WTC11 (cell line): ENCODE measurements around the gene AP5M1. TPM values are rescaled to one million over a fixed set of nuclear protein-coding genes. Genes with fewer than 3 reads are reported as not detected.
A peak's percentile ranks its signal among the peaks of the same experiment; 100 is the strongest.

Experiments
- ATAC-seq: fragments of 200-7000 bp; cut with Tn5 transposase; 2 replicates; pipeline ENCODE4 v1.10.0; 2021; ENCODE audit warnings: mild to moderate bottlenecking, moderate library complexity
- CTCF ChIA-PET: fragments of 300-600 bp; sonication (Branson Sonifier 250); formaldehyde crosslinking; loops from one replicate; lab custom pipeline; 2021; ENCODE audit warnings: antibody characterized with exemption; lab: Charles Lee
- POLR2A ChIA-PET: fragments of 350-600 bp; sonication (Branson Sonifier 250); formaldehyde crosslinking; loops from one replicate; lab custom pipeline; 2021; ENCODE audit warnings: antibody characterized with exemption; lab: Charles Lee
- DNase-seq: peaks from one replicate; pipeline ENCODE4 v3.0.0; 2021; ENCODE audit warnings: low spot score
- H3K27ac Mint-ChIP-seq: 2 replicates; pipeline ENCODE4 v1.8.0; 2021; ENCODE audit warnings: mixed read lengths
- H3K27me3 Mint-ChIP-seq: 2 replicates; pipeline ENCODE4 v1.8.0; 2021; ENCODE audit warnings: low read depth, mild to moderate bottlenecking, moderate library complexity, mixed read lengths
- H3K36me3 Mint-ChIP-seq: 2 replicates; pipeline ENCODE4 v1.8.0; 2021; ENCODE audit warnings: mixed read lengths
- H3K4me1 Mint-ChIP-seq: 2 replicates; pipeline ENCODE4 v1.8.0; 2022; ENCODE audit warnings: mixed read lengths
- H3K4me3 Mint-ChIP-seq: 2 replicates; pipeline ENCODE4 v1.8.0; 2021; ENCODE audit warnings: mild to moderate bottlenecking, moderate library complexity, mixed read lengths
- H3K9me3 Mint-ChIP-seq: 2 replicates; pipeline ENCODE4 v1.8.0; 2021; ENCODE audit warnings: mixed read lengths
- CREB1 ChIP-seq: sonication (generic); formaldehyde crosslinking; IDR thresholded peaks from 2 replicates; pipeline ENCODE4 v1.8.0; 2023; ENCODE audit warnings: mild to moderate bottlenecking, missing genetic modification reagents
- ESRRA ChIP-seq: sonication (generic); formaldehyde crosslinking; IDR thresholded peaks from 2 replicates; pipeline ENCODE4 v1.8.1; 2022; ENCODE audit warnings: mild to moderate bottlenecking, missing genetic modification reagents, borderline replicate concordance
- HMGA2 ChIP-seq: fragments of 250-450 bp; sonication (Bioruptor Pico); IDR thresholded peaks from 2 replicates; pipeline ENCODE4 v1.4.0; 2021; ENCODE audit warnings: mild to moderate bottlenecking, moderate library complexity
- IRF2 ChIP-seq: sonication (generic); formaldehyde crosslinking; IDR thresholded peaks from 2 replicates; pipeline ENCODE4 v1.8.0; 2022; ENCODE audit warnings: low read depth, missing genetic modification reagents, borderline replicate concordance
- MYBL2 ChIP-seq: sonication (generic); formaldehyde crosslinking; IDR thresholded peaks from 2 replicates; pipeline ENCODE4 v1.8.1; 2023; ENCODE audit warnings: mild to moderate bottlenecking, moderate library complexity, missing genetic modification reagents
- NFYB ChIP-seq: sonication (generic); formaldehyde crosslinking; conservative IDR thresholded peaks from 2 replicates; pipeline ENCODE4 v1.8.0; 2022; ENCODE audit warnings: low read depth, missing genetic modification reagents
- RELA ChIP-seq: sonication (generic); formaldehyde crosslinking; IDR thresholded peaks from 2 replicates; pipeline ENCODE4 v1.8.1; 2022; ENCODE audit warnings: missing genetic modification reagents, mild to moderate bottlenecking, borderline replicate concordance
- SOX15 ChIP-seq: fragments of 250-450 bp; sonication (Bioruptor Pico); IDR thresholded peaks from 2 replicates; pipeline ENCODE4 v1.9.0; 2021; ENCODE audit warnings: mild to moderate bottlenecking
- ZNF138 ChIP-seq: sonication (generic); formaldehyde crosslinking; conservative IDR thresholded peaks from 2 replicates; pipeline ENCODE4 v1.8.1; 2022; ENCODE audit warnings: mild to moderate bottlenecking, moderate library complexity, missing genetic modification reagents
- ZNF232 ChIP-seq: sonication (generic); formaldehyde crosslinking; IDR thresholded peaks from 2 replicates; pipeline ENCODE4 v1.8.0; 2022; ENCODE audit warnings: mild to moderate bottlenecking, missing genetic modification reagents
- ZNF396 ChIP-seq: fragments of 250-450 bp; sonication (Bioruptor Pico); IDR thresholded peaks from 2 replicates; pipeline ENCODE4 v1.8.0; 2021; ENCODE audit warnings: mild to moderate bottlenecking, moderate library complexity, borderline replicate concordance
- ZNF423 ChIP-seq: fragments of 250-450 bp; sonication (Bioruptor Pico); IDR thresholded peaks from 2 replicates; pipeline ENCODE4 v2.1.2; 2022; ENCODE audit warnings: mild to moderate bottlenecking, moderate library complexity
- ZNF671 ChIP-seq: fragments of 250-450 bp; sonication (Bioruptor Pico); IDR thresholded peaks from 2 replicates; pipeline ENCODE4 v1.8.0; 2021; ENCODE audit warnings: mild to moderate bottlenecking
- total RNA-seq: library from RNA; stranded (reverse); gene quantifications from 3 replicates; pipeline ENCODE4 v1.2.3, GENCODE V29; 2021
- TF ChIP-seq, protein P1 (sequence below): sonication (generic); formaldehyde crosslinking; IDR thresholded peaks from 2 replicates; pipeline ENCODE4 v1.8.0; 2022; ENCODE audit warnings: mild to moderate bottlenecking, missing genetic modification reagents
- TF ChIP-seq, protein P2 (sequence below): sonication (generic); formaldehyde crosslinking; IDR thresholded peaks from 2 replicates; pipeline ENCODE4 v1.8.0; 2023; ENCODE audit warnings: missing genetic modification reagents
- TF ChIP-seq, protein P3 (sequence below): sonication (generic); formaldehyde crosslinking; IDR thresholded peaks from 2 replicates; pipeline ENCODE4 v1.8.1; 2023; ENCODE audit warnings: mild to moderate bottlenecking, missing genetic modification reagents, moderate library complexity
- TF ChIP-seq, protein P4 (sequence below): fragments of 250-450 bp; sonication (Bioruptor Pico); IDR thresholded peaks from 2 replicates; pipeline ENCODE4 v1.9.0; 2021; ENCODE audit warnings: moderate library complexity, mild to moderate bottlenecking, inconsistent platforms, borderline replicate concordance
- TF ChIP-seq, protein P5 (sequence below): sonication (generic); formaldehyde crosslinking; IDR thresholded peaks from 2 replicates; pipeline ENCODE4 v1.8.1; 2022; ENCODE audit warnings: missing genetic modification reagents, borderline replicate concordance

The AP5M1 gene
- total RNA-seq, 1 experiment from 2014 or later: 48.5 TPM

GRCh38 chr14:57244106-57244505 lies 24.7 kb upstream of the AP5M1 start:
- H3K27ac Mint-ChIP-seq: no peak overlapping the region
- H3K4me1 Mint-ChIP-seq: no peaks in the 10 kb centered on the region
- POLR2A ChIA-PET: interaction anchor here (0.6 kb wide), 2 partner anchors 61 to 482 kb away, joined by 3 to 5 read pairs; no protein-coding TSS in a partner anchor
- H3K9me3 Mint-ChIP-seq: no peaks in the 10 kb centered on the region
- ATAC-seq (no peak), DNase-seq (no peak)
- H3K4me3 Mint-ChIP-seq: no peak overlapping the region
- H3K27me3 Mint-ChIP-seq: no peaks in the 10 kb centered on the region
- H3K36me3 Mint-ChIP-seq: peaks cover 5% of the 10 kb centered on the region; the same call in 1 of the 2 replicates
- TF ChIP-seq SOX15 (no peak), ZNF138 (CRISPR knock-in tag) (no peak), HMGA2 (CRISPR knock-in tag) (no peak), NFYB (CRISPR knock-in tag) (no peak), ZNF423 (CRISPR knock-in tag) (no peak), CREB1 (CRISPR knock-in tag) (no peak)
- TF ChIP-seq, protein P1, sequence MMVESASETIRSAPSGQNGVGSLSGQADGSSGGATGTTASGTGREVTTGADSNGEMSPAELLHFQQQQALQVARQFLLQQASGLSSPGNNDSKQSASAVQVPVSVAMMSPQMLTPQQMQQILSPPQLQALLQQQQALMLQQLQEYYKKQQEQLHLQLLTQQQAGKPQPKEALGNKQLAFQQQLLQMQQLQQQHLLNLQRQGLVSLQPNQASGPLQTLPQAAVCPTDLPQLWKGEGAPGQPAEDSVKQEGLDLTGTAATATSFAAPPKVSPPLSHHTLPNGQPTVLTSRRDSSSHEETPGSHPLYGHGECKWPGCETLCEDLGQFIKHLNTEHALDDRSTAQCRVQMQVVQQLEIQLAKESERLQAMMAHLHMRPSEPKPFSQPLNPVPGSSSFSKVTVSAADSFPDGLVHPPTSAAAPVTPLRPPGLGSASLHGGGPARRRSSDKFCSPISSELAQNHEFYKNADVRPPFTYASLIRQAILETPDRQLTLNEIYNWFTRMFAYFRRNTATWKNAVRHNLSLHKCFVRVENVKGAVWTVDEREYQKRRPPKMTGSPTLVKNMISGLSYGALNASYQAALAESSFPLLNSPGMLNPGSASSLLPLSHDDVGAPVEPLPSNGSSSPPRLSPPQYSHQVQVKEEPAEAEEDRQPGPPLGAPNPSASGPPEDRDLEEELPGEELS (CRISPR knock-in tag): no peak
- TF ChIP-seq, protein P2, sequence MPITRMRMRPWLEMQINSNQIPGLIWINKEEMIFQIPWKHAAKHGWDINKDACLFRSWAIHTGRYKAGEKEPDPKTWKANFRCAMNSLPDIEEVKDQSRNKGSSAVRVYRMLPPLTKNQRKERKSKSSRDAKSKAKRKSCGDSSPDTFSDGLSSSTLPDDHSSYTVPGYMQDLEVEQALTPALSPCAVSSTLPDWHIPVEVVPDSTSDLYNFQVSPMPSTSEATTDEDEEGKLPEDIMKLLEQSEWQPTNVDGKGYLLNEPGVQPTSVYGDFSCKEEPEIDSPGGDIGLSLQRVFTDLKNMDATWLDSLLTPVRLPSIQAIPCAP: no peak
- CTCF ChIA-PET: interaction anchor here (0.6 kb wide), 1 partner anchor 157 kb away, joined by 3 read pairs; no protein-coding TSS in a partner anchor

DNA sequence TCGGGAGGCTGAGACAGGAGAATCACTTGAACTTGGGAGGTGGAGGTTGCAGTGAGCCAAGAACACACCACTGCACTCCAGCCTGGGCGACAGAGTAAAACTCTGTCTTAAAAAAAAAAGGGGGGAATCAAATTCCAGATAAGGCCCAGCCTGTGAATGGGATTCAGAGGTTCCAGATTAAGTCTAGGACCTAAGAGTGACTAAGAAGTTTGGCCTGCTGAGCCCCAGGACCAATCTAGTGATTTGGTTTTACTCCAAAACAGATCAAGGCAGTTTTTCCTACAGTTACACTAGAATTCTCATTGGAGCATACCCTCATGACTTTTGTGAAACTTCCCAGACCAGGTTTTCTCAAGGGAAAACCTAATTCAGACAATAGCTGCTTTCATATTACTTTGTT lies 22.8 kb upstream of the AP5M1 start:
- Mint-ChIP-seq H3K36me3 (peaks cover 4% of the 10 kb centered on the region; the same call in 1 of the 2 replicates), H3K9me3 (no peaks in the 10 kb centered on the region), H3K27ac (peak overlapping the region; percentile 20; the same call in 1 of the 2 replicates), H3K27me3 (no peaks in the 10 kb centered on the region), H3K4me3 (no peak overlapping the region), H3K4me1 (no peaks in the 10 kb centered on the region)
- ChIA-PET CTCF (no interaction called here), POLR2A (no interaction called here)
- ATAC-seq (no peak), DNase-seq (no peak)
- TF ChIP-seq, protein P3, sequence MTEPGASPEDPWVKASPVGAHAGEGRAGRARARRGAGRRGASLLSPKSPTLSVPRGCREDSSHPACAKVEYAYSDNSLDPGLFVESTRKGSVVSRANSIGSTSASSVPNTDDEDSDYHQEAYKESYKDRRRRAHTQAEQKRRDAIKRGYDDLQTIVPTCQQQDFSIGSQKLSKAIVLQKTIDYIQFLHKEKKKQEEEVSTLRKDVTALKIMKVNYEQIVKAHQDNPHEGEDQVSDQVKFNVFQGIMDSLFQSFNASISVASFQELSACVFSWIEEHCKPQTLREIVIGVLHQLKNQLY: no peak
- TF ChIP-seq RELA (CRISPR knock-in tag) (no peak), CREB1 (CRISPR knock-in tag) (no peak), ZNF232 (CRISPR knock-in tag) (no peak), ZNF396 (CRISPR knock-in tag) (no peak), MYBL2 (CRISPR knock-in tag) (no peak), ESRRA (CRISPR knock-in tag) (no peak), ZNF671 (CRISPR knock-in tag) (no peak), ZNF423 (CRISPR knock-in tag) (no peak), IRF2 (CRISPR knock-in tag) (no peak), NFYB (CRISPR knock-in tag) (no peak)
- TF ChIP-seq, protein P4, sequence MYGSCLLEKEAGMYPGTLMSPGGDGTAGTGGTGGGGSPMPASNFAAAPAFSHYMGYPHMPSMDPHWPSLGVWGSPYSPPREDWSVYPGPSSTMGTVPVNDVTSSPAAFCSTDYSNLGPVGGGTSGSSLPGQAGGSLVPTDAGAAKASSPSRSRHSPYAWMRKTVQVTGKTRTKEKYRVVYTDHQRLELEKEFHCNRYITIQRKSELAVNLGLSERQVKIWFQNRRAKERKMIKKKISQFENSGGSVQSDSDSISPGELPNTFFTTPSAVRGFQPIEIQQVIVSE (CRISPR knock-in tag): no peak
- TF ChIP-seq, protein P5, sequence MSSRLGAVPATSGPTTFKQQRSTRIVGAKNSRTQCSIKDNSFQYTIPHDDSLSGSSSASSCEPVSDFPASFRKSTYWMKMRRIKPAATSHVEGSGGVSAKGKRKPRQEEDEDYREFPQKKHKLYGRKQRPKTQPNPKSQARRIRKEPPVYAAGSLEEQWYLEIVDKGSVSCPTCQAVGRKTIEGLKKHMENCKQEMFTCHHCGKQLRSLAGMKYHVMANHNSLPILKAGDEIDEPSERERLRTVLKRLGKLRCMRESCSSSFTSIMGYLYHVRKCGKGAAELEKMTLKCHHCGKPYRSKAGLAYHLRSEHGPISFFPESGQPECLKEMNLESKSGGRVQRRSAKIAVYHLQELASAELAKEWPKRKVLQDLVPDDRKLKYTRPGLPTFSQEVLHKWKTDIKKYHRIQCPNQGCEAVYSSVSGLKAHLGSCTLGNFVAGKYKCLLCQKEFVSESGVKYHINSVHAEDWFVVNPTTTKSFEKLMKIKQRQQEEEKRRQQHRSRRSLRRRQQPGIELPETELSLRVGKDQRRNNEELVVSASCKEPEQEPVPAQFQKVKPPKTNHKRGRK (CRISPR knock-in tag): no peak
